Stimulated activated naive CD8-positive, alpha-beta T cell treated with anti-CD3 and anti-CD28 coated beads, Interleukin-15, amount 100 ng/mL, for 72 hours (primary cell): ENCODE data around the gene PTPN9.
A peak's percentile ranks its signal among the peaks of the same experiment; 100 is the strongest.
"Not testable (repeated sequence)": the region's sequence is repeated elsewhere in the genome, so short reads cannot be mapped to it uniquely, and the experiment has no call there.

Source experiments
- ATAC-seq: fragments of 150-1000 bp; cut with Tn5 transposase; 2 replicates; pipeline ENCODE4 v1.10.0; 2021; ENCODE audit warnings: mild to moderate bottlenecking, moderate library complexity
- DNase-seq, 2 donors: peaks; one replicate each; pipeline ENCODE4 v3.0.0; 2021 to 2022
- H3K27ac Mint-ChIP-seq, 2 donors: one replicate each; pipeline ENCODE4 v1.8.0; 2022; ENCODE audit warnings: mild to moderate bottlenecking in 2 of 2, mixed read lengths in 2 of 2, moderate library complexity in 2 of 2
- H3K27me3 Mint-ChIP-seq: one replicate; pipeline ENCODE4 v1.8.0; 2022; ENCODE audit warnings: mixed read lengths
- H3K4me1 Mint-ChIP-seq: one replicate; pipeline ENCODE4 v1.8.0; 2022; ENCODE audit warnings: mild to moderate bottlenecking, mixed read lengths
- H3K4me3 Mint-ChIP-seq, 2 donors: one replicate each; pipeline ENCODE4 v1.8.0; 2022; ENCODE audit warnings: mild to moderate bottlenecking in 2 of 2, mixed read lengths in 2 of 2, moderate library complexity in 1 of 2
- H3K9me3 Mint-ChIP-seq, 2 donors: one replicate each; pipeline ENCODE4 v1.8.0; 2022; ENCODE audit warnings: mixed read lengths in 2 of 2

The PTPN9 gene

GRCh38 chr15:75591655-75592364 is 12.7 kb upstream of the PTPN9 start:
- H3K4me1 Mint-ChIP-seq: peaks cover 24% of the 10 kb centered on the region
- ATAC-seq (no peak), DNase-seq (no peak)
- H3K27ac Mint-ChIP-seq: no peak overlapping the region
- H3K4me3 Mint-ChIP-seq: no peak overlapping the region
- H3K9me3 Mint-ChIP-seq: no peaks in the 10 kb centered on the region
- no peaks in the 10 kb centered on the region for H3K27me3 Mint-ChIP-seq

- H3K4me1 Mint-ChIP-seq: peaks cover 22% of the 10 kb centered on the region
- H3K9me3 Mint-ChIP-seq: no peaks in the 10 kb centered on the region
- no peaks in the 10 kb centered on the region for H3K27me3 Mint-ChIP-seq
- ATAC-seq: no peak
- H3K27ac Mint-ChIP-seq: peak overlapping the region in 1 of 2 donors; percentile 29
- no peak for DNase-seq
- H3K4me3 Mint-ChIP-seq: no peak overlapping the region
Observed at GRCh38 chr15:75590239-75590638, 11.1 kb upstream of the PTPN9 start.

- no peak overlapping the region for H3K27ac Mint-ChIP-seq
- H3K27me3 Mint-ChIP-seq: no peaks in the 10 kb centered on the region
- DNase-seq: no peak
- H3K4me3 Mint-ChIP-seq: no peak overlapping the region
- no peaks in the 10 kb centered on the region for H3K9me3 Mint-ChIP-seq
- no peak for ATAC-seq
- peaks cover 22% of the 10 kb centered on the region for H3K4me1 Mint-ChIP-seq
Observed at GRCh38 chr15:75589071-75589470, 10.0 kb upstream of the PTPN9 start.

GRCh38 chr15:75586422-75586821 is 7.3 kb upstream of the PTPN9 start:
- not testable (repeated sequence) for ATAC-seq, DNase-seq, H3K4me3 Mint-ChIP-seq, H3K9me3 Mint-ChIP-seq, H3K27ac Mint-ChIP-seq, H3K27me3 Mint-ChIP-seq
- H3K4me1 Mint-ChIP-seq: peaks cover 22% of the 10 kb centered on the region

- H3K27me3 Mint-ChIP-seq: no peaks in the 10 kb centered on the region
- no peak overlapping the region for H3K4me3 Mint-ChIP-seq
- no peak for DNase-seq
- H3K27ac Mint-ChIP-seq: no peak overlapping the region
- ATAC-seq: no peak
- peaks cover 8% of the 10 kb centered on the region for H3K4me1 Mint-ChIP-seq
- no peaks in the 10 kb centered on the region for H3K9me3 Mint-ChIP-seq
Observed at GRCh38 chr15:75584121-75584520, 5.0 kb upstream of the PTPN9 start.

GRCh38 chr15:75583701-75584100 is 4.6 kb upstream of the PTPN9 start:
- Mint-ChIP-seq H3K27me3 (no peaks in the 10 kb centered on the region), H3K9me3 (no peaks in the 10 kb centered on the region), H3K27ac (no peak overlapping the region), H3K4me3 (no peak overlapping the region), H3K4me1 (peaks cover 7% of the 10 kb centered on the region)
- no peak for ATAC-seq
- no peak for DNase-seq

GRCh38 chr15:75582943-75583342 is 3.8 kb upstream of the PTPN9 start:
- not testable (repeated sequence) for H3K4me1 Mint-ChIP-seq, H3K27me3 Mint-ChIP-seq, DNase-seq, H3K27ac Mint-ChIP-seq, H3K9me3 Mint-ChIP-seq, ATAC-seq, H3K4me3 Mint-ChIP-seq

GRCh38 chr15:75578173-75578947 is 755 bp downstream of the PTPN9 start:
- H3K9me3 Mint-ChIP-seq: no peaks in the 10 kb centered on the region
- H3K4me3 Mint-ChIP-seq: peak overlapping the region; percentile 92 to 94
- peaks cover 30% of the 10 kb centered on the region for H3K4me1 Mint-ChIP-seq
- ATAC-seq (peak; percentile 69), DNase-seq (peak; percentile 24 to 28)
- no peaks in the 10 kb centered on the region for H3K27me3 Mint-ChIP-seq
- H3K27ac Mint-ChIP-seq: peak overlapping the region; percentile 97 to 98

GRCh38 chr15:75577401-75578172 is 1.5 kb downstream of the PTPN9 start:
- H3K27ac Mint-ChIP-seq: peak overlapping the region; percentile 97 to 98
- no peaks in the 10 kb centered on the region for H3K27me3 Mint-ChIP-seq
- DNase-seq (no peak), ATAC-seq (no peak)
- H3K4me3 Mint-ChIP-seq: peak overlapping the region; percentile 92 to 94
- peaks cover 30% of the 10 kb centered on the region for H3K4me1 Mint-ChIP-seq
- H3K9me3 Mint-ChIP-seq: no peaks in the 10 kb centered on the region

GRCh38 chr15:75573648-75574384 is 5.3 kb downstream of the PTPN9 start:
- no peak for ATAC-seq
- DNase-seq: no peak
- H3K27me3 Mint-ChIP-seq: no peaks in the 10 kb centered on the region
- peaks cover 23% of the 10 kb centered on the region for H3K4me1 Mint-ChIP-seq
- H3K27ac Mint-ChIP-seq: peak overlapping the region in 1 of 2 donors; percentile 43
- H3K4me3 Mint-ChIP-seq: no peak overlapping the region
- no peaks in the 10 kb centered on the region for H3K9me3 Mint-ChIP-seq

GRCh38 chr15:75570126-75570845 is 8.8 kb downstream of the PTPN9 start:
- H3K4me3 Mint-ChIP-seq: no peak overlapping the region
- no peak for DNase-seq
- H3K27ac Mint-ChIP-seq: no peak overlapping the region
- peaks cover 12% of the 10 kb centered on the region for H3K4me1 Mint-ChIP-seq
- ATAC-seq: no peak
- H3K9me3 Mint-ChIP-seq: no peaks in the 10 kb centered on the region
- H3K27me3 Mint-ChIP-seq: no peaks in the 10 kb centered on the region

GRCh38 chr15:75565062-75565970 is 13.8 kb downstream of the PTPN9 start:
- DNase-seq (no peak), ATAC-seq (no peak)
- H3K27ac Mint-ChIP-seq: no peak overlapping the region

GRCh38 chr15:75561888-75562287 is 17.2 kb downstream of the PTPN9 start:
- no peak for DNase-seq
- ATAC-seq: no peak
- Mint-ChIP-seq H3K9me3 (no peaks in the 10 kb centered on the region), H3K4me1 (no peaks in the 10 kb centered on the region), H3K4me3 (no peak overlapping the region), H3K27ac (no peak overlapping the region), H3K27me3 (no peaks in the 10 kb centered on the region)

More at GRCh38 chr15:75565062-75565970, 13.8 kb downstream of the PTPN9 start:
- no peak overlapping the region for H3K4me3 Mint-ChIP-seq
- H3K9me3 Mint-ChIP-seq: no peaks in the 10 kb centered on the region
- no peaks in the 10 kb centered on the region for H3K4me1 Mint-ChIP-seq
- H3K27me3 Mint-ChIP-seq: no peaks in the 10 kb centered on the region

- not testable (repeated sequence) for DNase-seq, H3K4me1 Mint-ChIP-seq, H3K27me3 Mint-ChIP-seq, H3K9me3 Mint-ChIP-seq, ATAC-seq, H3K27ac Mint-ChIP-seq, H3K4me3 Mint-ChIP-seq
Observed at GRCh38 chr15:75559360-75559759, 19.8 kb downstream of the PTPN9 start.
